Spleen (tissue), 7 donors: ENCODE measurements around the gene ABCA1.

Source experiments
- CTCF ChIP-seq, 11 experiments: fragments of 200-600 bp in 7 of 11; fragments of 450-650 bp in 4 of 11; sonication (generic) in 4 of 11; IDR thresholded peaks in 8 of 11; conservative IDR thresholded peaks in 3 of 11; 1 replicate in 7 of 11; 2 replicates in 4 of 11; pipeline versions ENCODE4 v1.4.0 to v1.8.0; 2016 to 2021; ENCODE audit warnings: antibody characterized with exemption in 11 of 11, inconsistent platforms in 4 of 11, mild to moderate bottlenecking in 1 of 11
- POLR2A ChIP-seq, 3 donors: fragments of 450-650 bp; IDR thresholded peaks; one replicate each; pipeline ENCODE4 v1.5.1; 2017; ENCODE audit warnings: antibody characterized with exemption in 3 of 3, mild to moderate bottlenecking in 1 of 3
- donor health status: DM: no; HTN: no; CAD: no; lungs with moderate emphysema.
- donor health status: DM: no; HTN: no; CAD: no.
- donor health status: DM: no; HTN: no; CAD: no.

GRCh38 chr9:104944871-104945270 lies 16.9 kb upstream of the ABCA1 start:
- TF ChIP-seq CTCF (IDR thresholded peaks at IDR 0.05 in 8 of 11, conservative IDR thresholded peaks at IDR 0.05 in 3 of 11), result no peak
- no peak for TF ChIP-seq POLR2A (IDR thresholded peaks at IDR 0.05)
